GM10847 (cell line): ENCODE measurements around the gene EXOC6B.

Source experiments
- POLR2A ChIP-seq: IDR thresholded peaks from 2 replicates; pipeline ENCODE4 v1.6.1; 2011; ENCODE audit not compliant: insufficient read length; ENCODE audit errors: extremely low read depth

EXOC6B gene

GRCh38 chr2:72745679-72746368 lies 80.0 kb downstream of the EXOC6B start:
- TF ChIP-seq POLR2A, result no peak

GRCh38 chr2:72744049-72744448 lies 81.8 kb downstream of the EXOC6B start:
- TF ChIP-seq POLR2A, result no peak

DNA sequence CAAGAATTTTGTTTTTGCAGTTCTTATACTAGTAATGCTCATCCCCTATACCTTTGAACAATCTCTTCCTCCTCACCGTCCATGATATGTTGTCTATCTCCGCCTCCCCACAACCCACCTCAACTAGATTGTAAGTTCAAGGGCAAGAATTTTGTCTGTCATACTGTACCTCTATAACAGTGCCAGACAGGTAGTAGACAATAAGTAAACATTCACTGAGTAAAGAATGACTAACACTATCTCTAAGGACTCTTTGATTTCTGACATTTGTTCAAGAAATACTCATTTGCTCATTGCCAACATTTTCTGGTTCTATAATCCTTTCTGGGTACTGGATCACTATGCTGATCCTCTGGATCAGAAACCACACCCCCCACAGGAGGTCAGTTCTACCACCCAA lies 82.4 kb downstream of the EXOC6B start:
- TF ChIP-seq POLR2A, result no peak

GRCh38 chr2:72738096-72738495 lies 87.7 kb downstream of the EXOC6B start:
- no peak for TF ChIP-seq POLR2A

- no peak for TF ChIP-seq POLR2A
These were observed 91.4 kb downstream of the EXOC6B start for GRCh38 chr2:72734432-72734831.

DNA sequence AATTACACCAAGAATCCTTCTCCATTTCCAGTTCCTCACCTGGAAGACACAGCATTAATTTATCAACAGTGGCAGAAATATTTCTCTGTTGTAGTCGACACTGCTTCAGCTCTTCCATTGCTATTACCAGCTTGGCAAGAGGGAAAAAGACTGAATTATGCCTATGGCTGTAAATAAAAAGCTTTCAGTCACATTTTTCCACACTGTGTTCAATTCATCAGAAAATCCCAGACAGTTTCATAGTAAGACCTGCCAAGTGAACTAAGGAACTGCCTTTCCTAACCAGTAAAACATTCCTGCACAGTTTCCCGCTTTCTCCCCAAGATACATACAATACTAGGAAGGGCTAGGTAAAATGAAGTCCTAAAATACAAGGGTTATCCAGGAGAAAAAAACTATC lies 94.7 kb downstream of the EXOC6B start:
- TF ChIP-seq POLR2A, result no peak

- no peak for TF ChIP-seq POLR2A
These were observed 98.5 kb downstream of the EXOC6B start for GRCh38 chr2:72727356-72727755.

GRCh38 chr2:72723769-72724370 lies 102.0 kb downstream of the EXOC6B start:
- TF ChIP-seq POLR2A, result no peak

- no peak for TF ChIP-seq POLR2A
These were observed 103.3 kb downstream of the EXOC6B start for GRCh38 chr2:72722492-72723070.

DNA sequence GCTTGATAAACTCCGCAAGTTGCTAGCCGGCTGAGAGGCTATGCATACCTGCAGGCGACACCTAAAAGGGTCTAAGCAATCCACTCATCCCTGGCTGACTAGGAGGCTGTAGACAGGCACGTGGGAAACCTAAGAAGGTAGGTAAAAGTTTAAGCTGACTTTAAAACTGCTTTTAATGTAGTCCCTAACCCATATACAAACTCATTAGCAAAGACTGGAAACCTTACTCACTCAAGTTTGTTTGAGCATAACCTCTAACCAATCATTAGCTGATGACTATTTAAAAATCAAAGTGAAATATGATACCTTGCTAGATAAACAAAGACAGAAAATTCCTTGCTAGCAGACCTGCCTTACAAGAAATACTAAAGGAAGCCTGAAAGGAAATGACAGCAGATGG lies 106.4 kb downstream of the EXOC6B start:
- TF ChIP-seq POLR2A, result no peak

- no peak for TF ChIP-seq POLR2A
These were observed 107.0 kb downstream of the EXOC6B start for GRCh38 chr2:72718876-72719275.

- no peak for TF ChIP-seq POLR2A
These were observed 109.2 kb downstream of the EXOC6B start for GRCh38 chr2:72716601-72717000.

DNA sequence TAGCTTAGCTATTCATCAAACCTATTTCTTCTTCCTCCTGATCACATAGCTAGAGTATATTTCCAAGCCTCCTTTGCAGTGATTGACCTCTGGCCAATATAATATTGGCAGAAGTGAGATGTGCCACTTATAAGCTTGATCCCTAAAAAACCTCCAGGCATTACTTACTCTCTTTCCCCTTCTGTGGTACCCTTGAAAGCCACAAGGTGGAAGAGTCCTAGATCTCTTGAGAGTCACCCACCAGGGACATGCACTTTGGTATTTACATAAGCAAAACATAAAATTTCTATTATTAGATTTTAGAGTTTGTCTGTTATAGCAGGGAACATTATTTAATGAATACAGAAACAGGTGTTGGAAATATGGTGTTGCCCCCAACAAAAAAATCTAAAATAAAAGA lies 112.0 kb downstream of the EXOC6B start:
- no peak for TF ChIP-seq POLR2A

- TF ChIP-seq POLR2A, result no peak
These were observed 112.9 kb downstream of the EXOC6B start for GRCh38 chr2:72712977-72713376.

- TF ChIP-seq POLR2A, result no peak
These were observed 113.5 kb downstream of the EXOC6B start for GRCh38 chr2:72712304-72712703.

DNA sequence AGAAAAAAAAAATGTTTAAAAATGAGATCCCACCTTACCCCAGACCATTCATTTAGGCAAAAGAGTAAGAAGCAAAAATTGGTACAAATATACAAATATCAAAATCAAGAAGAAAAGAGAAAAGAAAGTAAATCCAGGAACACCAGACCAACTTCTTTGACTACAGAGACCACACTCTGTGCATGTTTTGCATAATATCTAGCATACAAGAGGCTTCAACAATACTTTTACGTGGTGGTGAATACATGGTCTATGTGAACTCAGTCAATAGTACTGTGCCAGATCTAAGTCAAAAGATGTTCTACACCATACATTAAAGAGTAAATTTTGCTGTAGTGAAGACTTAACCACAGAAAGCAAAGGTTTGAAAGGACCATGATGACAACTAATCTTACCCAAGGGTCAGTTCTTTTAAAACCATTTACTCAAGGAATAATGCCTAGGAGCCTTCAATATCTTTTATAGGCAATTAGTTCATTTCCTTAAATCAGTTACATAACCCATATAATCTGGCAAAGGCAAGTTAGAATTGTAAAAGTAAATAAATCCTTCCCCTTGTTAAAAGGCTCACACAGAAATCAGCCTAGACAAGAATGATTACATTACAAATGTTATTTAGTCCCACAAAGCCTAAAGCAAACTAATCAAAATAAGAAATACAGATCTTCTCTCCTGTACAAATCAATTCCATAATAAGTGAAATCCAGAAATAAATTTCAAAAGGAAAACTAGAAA lies 115.2 kb downstream of the EXOC6B start:
- TF ChIP-seq POLR2A, result no peak
